Measurements from ENCODE around the gene FAM174C.
"Not testable (repeated sequence)": the region's sequence is repeated elsewhere in the genome, so short reads cannot be mapped to it uniquely, and the experiment has no call there.

Gene FAM174C

GRCh38 chr19:1237754-1238368, 37.5 kb upstream of the FAM174C start, which contains the start of gene CBARP:
TSS of gene CBARP (minus strand) at chr19:1238005. CDS start at chr19:1236100, 1,905 bp downstream.
- DNase-seq = no peak

- no peak for DNase-seq
These were observed 36.7 kb upstream of the FAM174C start for GRCh38 chr19:1238369-1239303.

- DNase-seq = no peak
These were observed 35.9 kb upstream of the FAM174C start for GRCh38 chr19:1239420-1239795.

DNA sequence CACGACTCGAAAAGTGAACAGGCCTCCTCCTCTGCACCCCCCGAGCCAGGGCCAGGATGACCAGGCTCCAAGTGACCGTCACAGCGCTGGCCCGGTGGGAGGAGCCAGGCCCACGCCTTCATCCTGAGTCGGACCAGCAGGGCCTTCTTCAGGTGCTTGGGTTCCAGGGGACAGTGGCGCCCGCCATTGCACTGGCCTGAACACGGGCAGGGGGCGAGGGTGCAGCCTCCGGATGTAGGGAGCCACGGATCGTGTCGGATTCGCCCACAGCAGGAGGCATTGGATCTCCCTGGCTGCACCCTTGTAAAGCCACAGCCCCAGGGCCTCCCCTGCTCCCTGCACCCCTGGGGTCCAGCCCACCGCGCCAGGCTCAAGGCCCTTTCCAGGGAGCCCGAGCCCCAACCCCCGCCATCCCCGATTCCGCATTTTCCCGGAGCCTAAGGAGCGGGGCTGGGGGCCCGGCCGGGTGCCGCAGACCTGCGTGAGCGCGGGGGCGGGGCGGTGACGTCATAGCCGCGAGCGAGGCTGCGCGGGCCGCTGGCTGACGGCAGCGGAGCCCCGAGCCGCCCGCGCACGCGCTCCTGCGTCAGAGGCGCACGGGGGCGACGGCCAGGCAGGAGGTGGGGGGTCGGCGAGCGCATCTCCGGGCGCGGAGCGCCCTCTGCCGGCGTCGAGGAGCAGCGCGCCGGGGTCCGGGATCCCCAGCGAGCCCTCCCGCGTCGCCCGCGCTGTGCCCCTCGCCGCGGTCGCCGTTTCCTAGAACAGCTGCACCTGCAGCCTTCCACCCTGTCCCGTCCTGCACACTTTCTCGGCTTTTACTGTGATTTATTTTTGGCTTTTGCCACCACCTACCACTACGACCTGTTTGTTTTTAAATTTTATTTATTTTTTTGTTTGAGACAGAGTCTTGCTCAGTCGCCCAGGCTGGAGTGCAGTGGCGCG, 35.3 kb upstream of the FAM174C start:
- peak; percentile 88 to 99 for DNase-seq

- no peak for DNase-seq
These were observed 34.4 kb upstream of the FAM174C start for GRCh38 chr19:1240925-1241324.

DNA sequence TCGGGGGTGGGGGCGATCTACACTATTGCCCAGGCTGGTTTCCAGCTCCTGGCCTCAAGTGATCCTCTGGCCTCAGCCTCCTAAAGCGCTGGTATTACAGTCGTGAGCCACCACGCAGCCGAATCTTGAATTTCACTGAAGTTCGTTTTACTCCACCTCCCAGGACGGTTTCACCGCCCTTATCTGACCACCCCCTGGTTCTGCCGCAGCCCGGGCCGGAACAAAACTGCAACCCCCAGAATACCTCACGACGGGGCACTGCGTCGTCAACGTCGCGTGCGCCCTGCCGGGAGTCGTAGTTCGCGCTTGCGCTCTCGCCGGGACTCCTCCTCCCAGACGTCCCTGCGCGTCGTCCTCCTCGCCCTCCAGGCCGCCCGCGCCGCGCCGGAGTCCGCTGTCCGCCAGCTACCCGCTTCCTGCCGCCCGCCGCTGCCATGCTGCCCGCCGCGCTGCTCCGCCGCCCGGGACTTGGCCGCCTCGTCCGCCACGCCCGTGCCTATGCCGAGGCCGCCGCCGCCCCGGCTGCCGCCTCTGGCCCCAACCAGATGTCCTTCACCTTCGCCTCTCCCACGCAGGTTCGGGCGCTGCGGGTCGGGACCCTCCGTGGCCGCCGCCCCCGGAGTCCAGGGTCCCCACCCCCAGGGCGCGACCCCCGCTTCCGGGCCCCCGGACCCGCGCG, 33.8 kb upstream of the FAM174C start, which contains the start of gene ATP5F1D:
TSS of gene ATP5F1D (plus strand) at position 335 of the 679 bp plus-strand sequence. CDS start at position 435, 100 bp downstream.
- DNase-seq = peak; percentile 87 to 98

GRCh38 chr19:1243768-1244692, 31.3 kb upstream of the FAM174C start:
- DNase-seq = peak; percentile 86 to 89

DNA sequence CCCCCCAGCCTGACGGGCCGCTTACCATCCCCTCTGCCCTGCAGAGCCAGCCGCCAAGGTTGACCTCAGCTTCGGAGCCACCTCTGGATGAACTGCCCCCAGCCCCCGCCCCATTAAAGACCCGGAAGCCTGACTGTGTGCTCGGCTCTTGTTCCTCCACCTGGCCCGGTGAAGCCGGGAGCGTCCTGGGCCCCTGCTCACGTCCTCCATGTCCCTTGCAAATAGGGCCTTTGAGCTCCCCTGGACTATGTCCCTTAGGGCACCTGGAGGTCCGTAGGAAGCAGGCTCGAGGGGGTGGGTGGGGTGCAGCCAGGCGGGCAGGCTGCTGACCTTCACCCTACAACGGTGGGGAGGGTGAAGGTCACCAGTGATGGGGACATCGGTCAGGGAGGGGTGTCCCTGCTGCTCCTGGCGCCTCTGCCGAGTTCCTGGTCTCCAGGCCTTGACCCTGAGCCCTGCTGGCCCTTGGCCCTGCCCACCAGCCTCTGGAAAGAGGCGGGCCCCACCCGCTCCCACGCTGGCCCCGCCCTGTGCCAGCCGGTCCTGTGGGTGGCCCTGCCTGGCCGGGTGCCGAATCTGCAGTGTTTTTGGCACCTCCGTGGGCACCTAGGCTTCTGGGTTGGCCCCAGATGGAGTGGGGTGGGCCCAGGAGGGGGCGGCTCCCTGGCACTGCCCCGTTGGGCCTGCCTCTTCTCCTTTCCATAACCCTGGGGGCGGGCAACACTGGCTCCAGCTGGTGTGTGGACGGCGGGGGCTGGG, 30.5 kb upstream of the FAM174C start:
- DNase-seq = no peak

- DNase-seq = no peak
These were observed 29.7 kb upstream of the FAM174C start for GRCh38 chr19:1245494-1246264.

DNA sequence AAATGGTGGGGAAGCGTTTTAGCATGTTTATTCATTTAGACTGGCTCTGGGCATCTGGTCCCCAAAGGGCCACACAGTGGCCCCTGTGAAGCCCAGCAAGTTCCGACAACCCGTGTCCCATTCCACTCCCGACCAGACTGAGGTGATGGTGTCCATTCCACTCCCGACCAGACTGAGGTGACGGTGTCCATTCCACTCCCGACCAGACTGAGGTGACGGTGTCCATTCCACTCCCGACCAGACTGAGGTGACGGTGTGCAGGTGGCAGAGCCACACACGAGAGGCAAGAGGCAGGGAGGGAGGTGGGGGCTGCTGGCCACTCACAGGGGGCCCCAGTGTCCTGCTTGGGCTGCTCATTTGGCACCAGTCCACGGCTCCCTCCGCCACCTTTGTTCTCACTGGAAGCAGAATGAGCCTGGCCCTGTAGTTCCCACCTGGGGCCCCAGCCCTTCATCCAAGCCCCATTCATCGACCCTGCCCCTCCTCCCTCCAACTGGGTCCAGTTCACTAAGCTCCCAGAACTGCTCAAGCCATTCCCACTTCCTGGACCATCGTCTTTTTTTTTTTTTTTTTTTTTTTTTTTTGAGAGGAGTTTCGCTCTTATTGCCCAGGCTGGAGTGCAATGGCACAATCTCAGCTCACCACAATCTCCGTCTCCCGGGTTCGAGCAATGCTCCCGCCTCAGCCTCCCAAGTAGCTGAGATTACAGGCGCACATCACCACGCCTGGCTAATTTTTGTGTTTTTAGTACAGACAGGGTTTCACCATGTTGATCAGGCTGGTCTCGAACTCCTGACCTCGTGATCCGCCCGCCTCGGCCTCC, 28.9 kb upstream of the FAM174C start:
- not testable (repeated sequence) for DNase-seq

- no peak for DNase-seq
These were observed 27.6 kb upstream of the FAM174C start for GRCh38 chr19:1247748-1248138.

DNA sequence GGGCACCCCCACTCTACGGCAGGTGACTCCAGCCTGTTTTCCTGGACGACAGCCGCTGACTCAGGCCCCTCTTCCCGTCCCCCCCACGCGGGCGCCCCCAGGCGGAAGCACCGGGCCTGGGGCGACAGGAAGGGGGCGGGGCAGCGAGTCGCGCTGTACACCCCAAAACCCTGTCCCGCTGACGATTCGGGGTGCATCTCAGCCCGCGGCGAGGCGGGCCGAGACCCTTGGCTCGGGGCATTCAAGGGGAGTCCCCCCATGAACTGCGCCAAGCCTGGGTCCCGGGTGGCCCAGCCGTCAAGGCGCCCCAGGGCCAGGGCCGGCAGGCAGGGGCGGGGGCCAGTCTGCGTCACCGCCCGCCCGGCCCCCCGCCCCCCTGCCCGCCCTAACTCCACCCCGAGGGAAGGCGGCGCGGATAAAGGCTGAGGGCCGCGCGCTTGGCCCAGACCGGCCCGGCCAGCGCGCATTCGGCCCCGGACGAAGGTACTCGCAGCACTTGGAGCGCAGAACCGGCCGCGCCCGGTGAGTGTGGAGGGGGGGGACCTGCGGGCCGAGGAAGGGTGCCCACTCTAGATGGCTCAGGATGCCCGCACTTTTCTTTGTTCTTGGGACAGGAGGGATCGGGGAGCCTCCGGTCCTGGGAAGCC, 27.1 kb upstream of the FAM174C start, which contains the start of gene MIDN:
TSS of gene MIDN (plus strand) at position 445 of the 647 bp plus-strand sequence. CDS start 1,714 bp downstream, outside the sequence.
- peak; percentile 55 to 63 for DNase-seq

DNA sequence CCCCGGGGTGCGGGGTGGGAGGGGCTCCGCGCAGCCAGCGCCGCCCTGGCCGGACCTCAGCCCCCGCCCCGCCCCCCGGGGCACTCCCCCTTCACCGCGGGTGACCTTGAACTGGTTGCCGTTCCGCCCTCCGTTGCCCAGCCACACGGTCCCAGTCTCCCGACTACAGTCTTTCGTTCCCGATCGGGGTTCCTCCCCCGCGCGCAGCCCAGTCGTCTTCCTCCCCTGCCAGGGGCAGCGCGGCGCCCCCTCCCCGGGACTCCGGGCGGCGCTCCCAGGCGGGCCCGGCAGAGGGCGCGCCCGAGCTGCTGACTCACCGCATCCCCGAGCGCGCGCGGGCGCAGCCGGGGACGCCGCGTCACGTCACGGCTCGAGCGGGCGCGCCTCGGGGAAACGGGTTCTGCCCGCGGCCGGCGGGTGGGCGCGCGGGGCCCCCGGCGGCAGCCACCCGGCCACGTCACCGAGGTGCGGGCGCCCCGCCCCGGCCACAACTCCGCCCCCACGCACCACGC, 26.5 kb upstream of the FAM174C start:
- peak; percentile 72 to 82 for DNase-seq

DNA sequence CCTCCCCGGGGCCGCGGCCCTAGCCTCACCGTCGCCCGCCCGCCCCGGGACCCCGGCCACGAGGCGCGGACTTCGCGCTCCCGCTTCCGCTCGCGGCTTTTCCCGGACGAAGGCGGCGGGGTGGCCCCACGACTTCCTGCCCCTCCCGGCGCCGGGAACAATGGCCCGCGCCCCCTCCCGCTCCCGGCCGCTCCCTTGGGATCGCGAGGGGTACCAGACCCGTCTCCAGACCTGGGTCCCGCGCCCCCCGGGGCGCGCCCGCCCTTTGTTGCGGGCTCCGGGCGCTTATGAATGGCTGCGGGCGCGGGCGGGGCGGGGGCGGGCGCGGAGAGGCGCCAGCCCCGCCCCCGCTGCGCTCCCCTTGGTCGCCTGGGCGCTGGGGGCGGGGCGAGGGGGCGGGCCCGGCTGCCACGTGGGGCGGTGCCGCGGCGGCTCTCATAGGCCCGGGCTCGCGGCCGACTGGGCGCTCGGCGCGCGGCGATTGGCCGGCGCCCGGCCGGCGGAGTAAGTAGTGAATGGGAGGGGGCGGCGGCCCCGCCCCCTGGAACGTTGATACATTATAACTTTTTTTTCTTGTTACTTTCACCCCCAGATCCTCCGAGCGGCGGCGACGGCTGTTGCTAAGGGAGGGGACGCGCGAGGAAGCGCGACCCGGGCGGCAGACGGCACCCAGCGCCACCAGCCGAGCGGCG, 25.9 kb upstream of the FAM174C start:
- peak; percentile 92 to 95 for DNase-seq

DNA sequence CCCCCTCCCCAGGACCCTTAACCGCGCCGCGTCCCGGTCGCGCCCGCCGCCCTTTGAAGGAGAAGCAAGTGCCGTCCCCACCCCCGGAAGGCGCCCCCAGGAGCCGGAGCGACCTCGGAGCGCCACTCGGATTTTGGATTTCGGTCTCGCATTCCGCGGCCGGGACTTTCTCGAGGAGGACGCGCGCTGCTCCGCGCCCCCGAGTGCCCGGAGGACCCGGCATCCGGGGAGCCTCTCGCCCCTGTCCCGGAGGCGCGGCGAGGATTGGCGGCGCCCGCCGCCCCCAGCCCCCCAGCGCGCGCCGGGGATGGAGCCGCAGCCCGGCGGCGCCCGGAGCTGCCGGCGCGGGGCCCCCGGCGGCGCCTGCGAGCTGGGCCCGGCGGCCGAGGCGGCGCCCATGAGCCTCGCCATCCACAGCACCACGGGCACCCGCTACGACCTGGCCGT, 25.3 kb upstream of the FAM174C start:
- DNase-seq = no peak

- no peak for DNase-seq
These were observed 24.7 kb upstream of the FAM174C start for GRCh38 chr19:1250437-1251260.
